Loucy (cell line): ENCODE measurements around the gene CHCHD6.

Experiments
- H2AFZ ChIP-seq: fragments of 200-600 bp; sonication (generic); 2 replicates; pipeline ENCODE4 v1.6.0; 2016; ENCODE audit warnings: antibody characterized with exemption, mild to moderate bottlenecking, low read length, moderate library complexity
- H3F3A ChIP-seq: fragments of 200-600 bp; 2 replicates; pipeline ENCODE4 v1.6.0; 2016; ENCODE audit warnings: antibody characterized with exemption, low read depth, mild to moderate bottlenecking
- H3K27me3 ChIP-seq: fragments of 200-600 bp; sonication (generic); 2 replicates; pipeline ENCODE4 v1.6.1; 2014; ENCODE audit warnings: low read length, mild to moderate bottlenecking; ENCODE audit not compliant: insufficient read depth, poor library complexity, severe bottlenecking
- H3K36me3 ChIP-seq: fragments of 200-600 bp; sonication (generic); 2 replicates; pipeline ENCODE4 v1.6.1; 2016; ENCODE audit warnings: low read length; ENCODE audit not compliant: insufficient read depth
- H3K4me1 ChIP-seq: fragments of 200-600 bp; sonication (generic); 2 replicates; pipeline ENCODE4 v1.5.1; 2014; ENCODE audit warnings: low read length, mild to moderate bottlenecking; ENCODE audit not compliant: insufficient read depth, poor library complexity, severe bottlenecking
- H3K4me2 ChIP-seq: fragments of 200-600 bp; sonication (generic); 2 replicates; pipeline ENCODE4 v1.6.0; 2014; ENCODE audit warnings: antibody characterized with exemption, low read length, low read depth, mild to moderate bottlenecking; ENCODE audit not compliant: poor library complexity, severe bottlenecking
- H3K4me3 ChIP-seq: fragments of 200-600 bp; sonication (generic); 2 replicates; pipeline ENCODE4 v1.5.1; 2014; ENCODE audit warnings: low read length, mild to moderate bottlenecking, mixed read lengths; ENCODE audit not compliant: poor library complexity, severe bottlenecking
- H3K79me2 ChIP-seq: fragments of 200-600 bp; sonication (generic); 2 replicates; pipeline ENCODE4 v1.6.1; 2014; ENCODE audit warnings: low read length; ENCODE audit not compliant: insufficient read depth
- H3K9ac ChIP-seq: fragments of 200-600 bp; sonication (generic); 2 replicates; pipeline ENCODE4 v1.6.0; 2014; ENCODE audit warnings: mild to moderate bottlenecking, low read depth, low read length, moderate library complexity; ENCODE audit not compliant: poor library complexity, severe bottlenecking
- H3K9me2 ChIP-seq: fragments of 200-600 bp; sonication (generic); replicated peaks from 2 replicates; pipeline ENCODE4 v1.6.1; 2016; ENCODE audit warnings: low read depth, low read length, mixed read lengths
- H3K9me3 ChIP-seq: fragments of 200-600 bp; sonication (generic); 2 replicates; pipeline ENCODE4 v1.6.1; 2014; ENCODE audit warnings: mild to moderate bottlenecking, antibody characterized with exemption, low read length, low read depth; ENCODE audit not compliant: insufficient read depth
- H4K20me1 ChIP-seq: fragments of 200-600 bp; sonication (generic); 2 replicates; pipeline ENCODE4 v1.6.0; 2014; ENCODE audit warnings: antibody characterized with exemption, low read length, mild to moderate bottlenecking; ENCODE audit not compliant: insufficient read depth, poor library complexity, severe bottlenecking
- CTCF ChIP-seq: fragments of 200-600 bp; sonication (generic); conservative IDR thresholded peaks from 2 replicates; pipeline ENCODE4 v1.5.1; 2014; ENCODE audit warnings: mild to moderate bottlenecking, antibody characterized with exemption, low read length
- EZH2phosphoT487 ChIP-seq: fragments of 200-600 bp; IDR thresholded peaks from 2 replicates; pipeline ENCODE4 v1.6.1; 2018; ENCODE audit warnings: antibody characterized with exemption, mild to moderate bottlenecking, moderate library complexity, borderline replicate concordance

Gene CHCHD6

GRCh38 chr3:126912027-126912422 is 208.0 kb downstream of the CHCHD6 start:
- Histone ChIP-seq H3K36me3 (no peaks in the 10 kb centered on the region; the same call in 1 of the 2 replicates), H3K4me2 (peak overlapping the region; percentile 8), H3K9me3 (no peaks in the 10 kb centered on the region), H3F3A (no peaks in the 10 kb centered on the region), H3K4me3 (no peak overlapping the region), H3K9me2 (no peaks in the 10 kb centered on the region), H3K79me2 (no peaks in the 10 kb centered on the region), H4K20me1 (peaks cover 73% of the 10 kb centered on the region), H3K4me1 (peaks cover 16% of the 10 kb centered on the region), H2AFZ (no peak overlapping the region), H3K27me3 (peaks cover 73% of the 10 kb centered on the region), H3K9ac (no peak overlapping the region)
- TF ChIP-seq EZH2phosphoT487 = no peak
- no peak for TF ChIP-seq CTCF

DNA sequence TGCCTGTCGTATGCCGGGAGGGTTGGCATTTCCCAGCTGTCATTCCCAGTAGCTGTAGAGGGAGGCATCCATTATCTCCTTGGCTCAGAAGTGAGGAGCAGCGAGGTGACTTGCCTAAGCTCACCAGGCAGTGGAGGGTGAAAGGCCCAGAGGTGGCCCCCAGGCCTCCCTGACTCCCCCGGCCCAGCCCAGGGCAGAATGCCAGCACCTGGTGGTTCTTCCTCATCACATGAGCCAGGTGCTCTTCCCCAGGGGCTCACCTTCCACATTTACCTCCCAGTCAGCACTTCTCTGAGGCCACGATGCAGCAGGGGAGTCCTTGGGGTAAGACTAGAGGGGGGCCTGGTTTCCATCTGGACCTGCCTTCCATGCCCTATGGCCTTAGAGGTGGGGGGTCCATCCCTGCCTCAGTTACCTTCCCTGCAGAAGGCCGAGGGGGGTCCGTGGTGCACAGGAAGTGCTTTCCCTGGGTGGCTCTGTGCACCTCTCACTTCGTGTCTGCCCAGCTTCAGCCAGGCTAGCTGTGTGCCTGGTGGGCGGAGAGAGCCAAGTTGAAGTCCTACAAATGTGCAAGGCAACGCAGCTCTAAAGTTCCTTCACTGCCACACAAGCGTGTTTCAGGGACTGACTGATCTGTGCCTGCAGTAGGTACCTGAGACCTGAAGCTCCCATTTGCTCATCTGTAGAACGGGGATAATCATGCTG is 208.6 kb downstream of the CHCHD6 start:
- no peaks in the 10 kb centered on the region for H3K79me2 ChIP-seq
- H3K27me3 ChIP-seq = peaks cover 66% of the 10 kb centered on the region
- no peaks in the 10 kb centered on the region for H3F3A ChIP-seq
- H3K9me2 ChIP-seq = no peaks in the 10 kb centered on the region
- no peaks in the 10 kb centered on the region for H3K9me3 ChIP-seq
- peaks cover 67% of the 10 kb centered on the region for H4K20me1 ChIP-seq
- H3K4me3 ChIP-seq = no peak overlapping the region
- no peak overlapping the region for H2AFZ ChIP-seq
- TF ChIP-seq EZH2phosphoT487 = no peak
- no peak for TF ChIP-seq CTCF
- H3K36me3 ChIP-seq = no peaks in the 10 kb centered on the region; the same call in 1 of the 2 replicates
- no peak overlapping the region for H3K4me2 ChIP-seq
- peaks cover 16% of the 10 kb centered on the region for H3K4me1 ChIP-seq
- no peak overlapping the region for H3K9ac ChIP-seq

GRCh38 chr3:126913524-126913923 is 209.5 kb downstream of the CHCHD6 start:
- Histone ChIP-seq H3K9ac (no peak overlapping the region), H3K27me3 (peaks cover 63% of the 10 kb centered on the region), H3K79me2 (no peaks in the 10 kb centered on the region), H3K4me3 (no peak overlapping the region), H3K9me3 (no peaks in the 10 kb centered on the region), H3K4me1 (peaks cover 16% of the 10 kb centered on the region), H3K36me3 (no peaks in the 10 kb centered on the region; the same call in 1 of the 2 replicates), H3K9me2 (no peaks in the 10 kb centered on the region), H4K20me1 (peaks cover 59% of the 10 kb centered on the region), H3F3A (no peaks in the 10 kb centered on the region), H2AFZ (no peak overlapping the region), H3K4me2 (no peak overlapping the region)
- TF ChIP-seq CTCF = no peak
- TF ChIP-seq EZH2phosphoT487 = no peak
